GM12801 (cell line): Measurements from ENCODE around the gene BCAS3.

Experiments
- TF ChIP-seq, protein P1 (sequence below): IDR thresholded peaks from one replicate; pipeline ENCODE4 v1.5.1; 2011; ENCODE audit warnings: control low read depth; ENCODE audit not compliant: insufficient read length; ENCODE audit errors: extremely low read depth

The BCAS3 gene

GRCh38 chr17:61000911-61001310, 323.3 kb downstream of the BCAS3 start:
- TF ChIP-seq, protein P1, sequence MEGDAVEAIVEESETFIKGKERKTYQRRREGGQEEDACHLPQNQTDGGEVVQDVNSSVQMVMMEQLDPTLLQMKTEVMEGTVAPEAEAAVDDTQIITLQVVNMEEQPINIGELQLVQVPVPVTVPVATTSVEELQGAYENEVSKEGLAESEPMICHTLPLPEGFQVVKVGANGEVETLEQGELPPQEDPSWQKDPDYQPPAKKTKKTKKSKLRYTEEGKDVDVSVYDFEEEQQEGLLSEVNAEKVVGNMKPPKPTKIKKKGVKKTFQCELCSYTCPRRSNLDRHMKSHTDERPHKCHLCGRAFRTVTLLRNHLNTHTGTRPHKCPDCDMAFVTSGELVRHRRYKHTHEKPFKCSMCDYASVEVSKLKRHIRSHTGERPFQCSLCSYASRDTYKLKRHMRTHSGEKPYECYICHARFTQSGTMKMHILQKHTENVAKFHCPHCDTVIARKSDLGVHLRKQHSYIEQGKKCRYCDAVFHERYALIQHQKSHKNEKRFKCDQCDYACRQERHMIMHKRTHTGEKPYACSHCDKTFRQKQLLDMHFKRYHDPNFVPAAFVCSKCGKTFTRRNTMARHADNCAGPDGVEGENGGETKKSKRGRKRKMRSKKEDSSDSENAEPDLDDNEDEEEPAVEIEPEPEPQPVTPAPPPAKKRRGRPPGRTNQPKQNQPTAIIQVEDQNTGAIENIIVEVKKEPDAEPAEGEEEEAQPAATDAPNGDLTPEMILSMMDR: no peak

GRCh38 chr17:61002316-61002736, 324.7 kb downstream of the BCAS3 start:
- TF ChIP-seq, protein P1: no peak

- TF ChIP-seq, protein P1: no peak
Measured at GRCh38 chr17:61005358-61005757, 327.7 kb downstream of the BCAS3 start.

DNA sequence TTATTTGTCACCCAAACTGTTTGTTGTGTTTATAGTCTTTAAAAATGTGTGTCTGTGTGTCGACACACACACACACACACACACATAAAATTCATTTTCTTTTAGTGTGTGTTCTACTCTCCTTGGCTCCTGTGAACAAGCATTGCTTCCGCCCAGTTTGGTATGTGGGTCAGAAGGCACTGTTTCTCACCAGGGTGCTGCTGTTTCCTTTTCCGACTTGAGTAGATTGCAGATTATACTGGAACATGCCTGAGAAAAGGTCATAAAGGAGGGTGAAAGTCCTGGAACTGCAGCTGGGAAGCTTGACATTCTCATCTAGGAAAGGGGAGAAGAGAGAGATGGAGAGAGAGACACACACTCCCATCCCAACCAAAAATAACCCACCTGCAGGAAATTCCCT, 330.3 kb downstream of the BCAS3 start:
- TF ChIP-seq, protein P1: no peak

GRCh38 chr17:61009663-61010062, 332.0 kb downstream of the BCAS3 start:
- TF ChIP-seq, protein P1: no peak

- TF ChIP-seq, protein P1: no peak
Measured at GRCh38 chr17:61010661-61011170, 333.1 kb downstream of the BCAS3 start.

DNA sequence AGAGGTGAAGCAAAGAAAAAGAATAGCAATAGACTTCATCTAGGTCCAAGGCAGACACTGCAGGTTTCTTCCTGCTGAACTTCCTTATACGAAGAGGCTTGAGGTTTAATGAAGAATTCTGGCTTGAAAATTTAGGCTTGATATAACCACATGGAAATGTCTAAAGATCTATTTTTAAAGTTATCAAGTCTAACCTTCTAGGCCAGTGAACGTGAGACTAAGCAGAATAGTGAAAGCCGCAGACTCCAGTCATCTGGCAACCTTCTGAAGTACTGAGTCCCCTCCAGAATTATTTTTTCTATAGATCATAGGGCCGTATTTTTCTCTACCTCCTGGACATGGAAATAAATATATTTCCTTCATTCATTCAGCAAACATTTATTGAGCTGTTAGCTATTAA, 333.6 kb downstream of the BCAS3 start:
- TF ChIP-seq, protein P1: no peak
